ENCODE measurements around the gene BANF1. TPM values are rescaled to one million over a fixed set of nuclear protein-coding genes. Genes with fewer than 3 reads are reported as not detected.
A peak's percentile ranks its signal among the peaks of the same experiment; 100 is the strongest.

BANF1 gene
- total RNA-seq, 6 experiments from 2014 or later: 257 to 337 (median 300) TPM

GRCh38 chr11:65988791-65989592, 13.3 kb upstream of the BANF1 start:
- Mint-ChIP-seq H3K9me3 (no peaks in the 10 kb centered on the region), H3K36me3 (ENCODE audit: low read depth) (no peaks in the 10 kb centered on the region), H3K4me3 (no peak overlapping the region), H3K4me1 (ENCODE audit: low read depth) (peaks cover 8% of the 10 kb centered on the region), H3K27me3 (ENCODE audit: insufficient read depth) (no peaks in the 10 kb centered on the region; the same call in 1 of the 2 replicates), H3K27ac (peak overlapping the region; percentile 71)
- TF ChIP-seq, protein P1, sequence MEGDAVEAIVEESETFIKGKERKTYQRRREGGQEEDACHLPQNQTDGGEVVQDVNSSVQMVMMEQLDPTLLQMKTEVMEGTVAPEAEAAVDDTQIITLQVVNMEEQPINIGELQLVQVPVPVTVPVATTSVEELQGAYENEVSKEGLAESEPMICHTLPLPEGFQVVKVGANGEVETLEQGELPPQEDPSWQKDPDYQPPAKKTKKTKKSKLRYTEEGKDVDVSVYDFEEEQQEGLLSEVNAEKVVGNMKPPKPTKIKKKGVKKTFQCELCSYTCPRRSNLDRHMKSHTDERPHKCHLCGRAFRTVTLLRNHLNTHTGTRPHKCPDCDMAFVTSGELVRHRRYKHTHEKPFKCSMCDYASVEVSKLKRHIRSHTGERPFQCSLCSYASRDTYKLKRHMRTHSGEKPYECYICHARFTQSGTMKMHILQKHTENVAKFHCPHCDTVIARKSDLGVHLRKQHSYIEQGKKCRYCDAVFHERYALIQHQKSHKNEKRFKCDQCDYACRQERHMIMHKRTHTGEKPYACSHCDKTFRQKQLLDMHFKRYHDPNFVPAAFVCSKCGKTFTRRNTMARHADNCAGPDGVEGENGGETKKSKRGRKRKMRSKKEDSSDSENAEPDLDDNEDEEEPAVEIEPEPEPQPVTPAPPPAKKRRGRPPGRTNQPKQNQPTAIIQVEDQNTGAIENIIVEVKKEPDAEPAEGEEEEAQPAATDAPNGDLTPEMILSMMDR (IDR thresholded peaks at IDR 0.05): peak; percentile 96
- DNase-seq: peak; percentile 93

DNA sequence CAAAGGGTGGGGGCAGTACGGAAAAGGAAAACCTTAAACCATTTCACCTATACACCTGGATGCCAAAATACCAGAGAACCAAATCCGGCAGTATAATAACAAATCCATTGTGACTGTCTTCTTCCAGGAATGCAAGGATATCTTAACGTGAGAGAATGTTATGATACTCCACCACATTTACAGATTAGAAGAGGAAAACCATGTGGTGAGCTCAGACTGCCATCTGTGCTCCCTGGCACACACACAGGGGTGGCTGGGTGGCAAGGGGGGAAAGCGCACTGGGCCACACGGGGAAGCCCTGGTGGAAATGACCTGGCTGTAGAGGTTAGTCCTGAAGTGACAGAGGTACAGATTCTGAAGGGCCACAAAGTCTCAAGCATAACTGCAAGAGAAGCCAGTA, 10.2 kb upstream of the BANF1 start:
- no peaks in the 10 kb centered on the region for H3K36me3 Mint-ChIP-seq (ENCODE audit: low read depth)
- H3K27ac Mint-ChIP-seq: no peak overlapping the region
- DNase-seq: no peak
- TF ChIP-seq, protein P1 (IDR thresholded peaks at IDR 0.05): no peak
- H3K4me3 Mint-ChIP-seq: no peak overlapping the region
- H3K4me1 Mint-ChIP-seq (ENCODE audit: low read depth): peaks cover 8% of the 10 kb centered on the region
- H3K9me3 Mint-ChIP-seq: no peaks in the 10 kb centered on the region
- H3K27me3 Mint-ChIP-seq (ENCODE audit: insufficient read depth): no peaks in the 10 kb centered on the region; the same call in 1 of the 2 replicates

- H3K27me3 Mint-ChIP-seq (ENCODE audit: insufficient read depth): 0 out of 2 replicates have a peak, but pooled peaks cover 1% of the 10 kb centered on the region
- peak overlapping the region; percentile 6; the same call in 1 of the 2 replicates for H3K27ac Mint-ChIP-seq
- no peaks in the 10 kb centered on the region for H3K9me3 Mint-ChIP-seq
- H3K4me1 Mint-ChIP-seq (ENCODE audit: low read depth): peaks cover 14% of the 10 kb centered on the region
- H3K4me3 Mint-ChIP-seq: no peak overlapping the region
- peaks cover 29% of the 10 kb centered on the region for H3K36me3 Mint-ChIP-seq (ENCODE audit: low read depth)
- TF ChIP-seq, protein P1 (IDR thresholded peaks at IDR 0.05): no peak
- DNase-seq: no peak
These were observed 5.0 kb upstream of the BANF1 start for GRCh38 chr11:65997286-65997685.

DNA sequence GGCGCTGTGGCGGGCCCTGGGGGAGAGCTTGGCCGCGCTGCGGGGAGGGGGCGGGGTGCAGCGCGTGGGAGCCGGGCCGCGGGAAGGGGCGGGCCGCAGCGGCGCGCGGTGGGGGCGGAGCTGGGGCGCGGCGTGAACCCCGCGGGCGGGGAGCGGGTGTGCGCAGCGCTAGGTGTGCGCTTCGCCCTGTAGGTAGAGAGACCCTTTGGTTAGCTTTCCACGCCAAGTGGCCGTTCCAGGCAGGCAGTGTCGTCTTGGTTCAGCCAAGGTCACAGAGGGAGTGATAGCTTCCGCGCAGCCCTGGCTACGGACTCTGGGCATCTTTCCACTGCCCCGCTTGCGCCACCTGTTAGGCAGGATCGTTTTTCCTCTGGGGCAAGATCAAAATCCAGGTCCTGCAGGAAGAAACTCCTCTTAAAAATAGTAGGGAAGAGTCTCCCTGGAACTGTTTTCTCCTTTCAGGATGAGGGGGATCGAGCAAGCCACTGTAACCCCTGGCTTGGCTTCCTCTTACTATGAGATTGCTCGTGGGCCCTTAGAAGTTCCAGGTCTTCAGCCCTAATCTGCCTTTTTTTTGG, 434 bp downstream of the BANF1 start:
- Mint-ChIP-seq H3K36me3 (ENCODE audit: low read depth) (peaks cover 29% of the 10 kb centered on the region), H3K9me3 (no peaks in the 10 kb centered on the region), H3K27ac (peak overlapping the region; percentile 98), H3K4me3 (peak overlapping the region; percentile 100), H3K27me3 (ENCODE audit: insufficient read depth) (peaks cover 3% of the 10 kb centered on the region), H3K4me1 (ENCODE audit: low read depth) (peaks cover 24% of the 10 kb centered on the region)
- TF ChIP-seq, protein P1 (IDR thresholded peaks at IDR 0.05): peak; percentile 25; the same call in 1 of the 2 replicates
- peak; percentile 21 for DNase-seq

DNA sequence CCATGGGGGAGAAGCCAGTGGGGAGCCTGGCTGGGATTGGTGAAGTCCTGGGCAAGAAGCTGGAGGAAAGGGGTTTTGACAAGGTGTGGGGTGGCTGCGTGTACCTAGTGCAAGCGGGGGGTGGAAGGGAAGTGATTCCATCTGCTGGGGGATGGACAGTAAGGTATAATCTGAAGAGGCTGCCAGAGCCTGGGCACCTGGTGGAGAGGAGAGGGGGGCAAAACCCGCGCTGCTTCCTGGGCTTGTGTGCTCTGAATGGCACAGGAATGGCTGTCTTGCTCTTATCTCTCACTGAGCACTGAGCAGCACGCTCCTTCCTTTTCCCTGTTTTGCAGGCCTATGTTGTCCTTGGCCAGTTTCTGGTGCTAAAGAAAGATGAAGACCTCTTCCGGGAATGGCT, 988 bp downstream of the BANF1 start:
- DNase-seq: no peak
- peak overlapping the region; percentile 72 for H3K27ac Mint-ChIP-seq
- peaks cover 24% of the 10 kb centered on the region for H3K4me1 Mint-ChIP-seq (ENCODE audit: low read depth)
- H3K27me3 Mint-ChIP-seq (ENCODE audit: insufficient read depth): peaks cover 3% of the 10 kb centered on the region
- peaks cover 26% of the 10 kb centered on the region for H3K36me3 Mint-ChIP-seq (ENCODE audit: low read depth)
- TF ChIP-seq, protein P1 (IDR thresholded peaks at IDR 0.05): no peak
- H3K9me3 Mint-ChIP-seq: no peaks in the 10 kb centered on the region
- H3K4me3 Mint-ChIP-seq: peak overlapping the region; percentile 100

Data from HFFc6 (cell line).